Neural progenitor cell (in vitro differentiated cells): ENCODE results near the gene PPARG.

ENCODE experiments used
- EZH2phosphoT487 ChIP-seq: fragments of 200-600 bp; sonication (generic); IDR thresholded peaks from 2 replicates; pipeline ENCODE4 v1.6.1; 2017; ENCODE audit warnings: antibody characterized with exemption
- TF ChIP-seq, protein P1 (sequence below): fragments of 200-600 bp; sonication (generic); IDR thresholded peaks from 2 replicates; pipeline ENCODE4 v1.5.1; 2017; ENCODE audit warnings: antibody characterized with exemption, mild to moderate bottlenecking

- no peak for TF ChIP-seq EZH2phosphoT487
- TF ChIP-seq, protein P1, sequence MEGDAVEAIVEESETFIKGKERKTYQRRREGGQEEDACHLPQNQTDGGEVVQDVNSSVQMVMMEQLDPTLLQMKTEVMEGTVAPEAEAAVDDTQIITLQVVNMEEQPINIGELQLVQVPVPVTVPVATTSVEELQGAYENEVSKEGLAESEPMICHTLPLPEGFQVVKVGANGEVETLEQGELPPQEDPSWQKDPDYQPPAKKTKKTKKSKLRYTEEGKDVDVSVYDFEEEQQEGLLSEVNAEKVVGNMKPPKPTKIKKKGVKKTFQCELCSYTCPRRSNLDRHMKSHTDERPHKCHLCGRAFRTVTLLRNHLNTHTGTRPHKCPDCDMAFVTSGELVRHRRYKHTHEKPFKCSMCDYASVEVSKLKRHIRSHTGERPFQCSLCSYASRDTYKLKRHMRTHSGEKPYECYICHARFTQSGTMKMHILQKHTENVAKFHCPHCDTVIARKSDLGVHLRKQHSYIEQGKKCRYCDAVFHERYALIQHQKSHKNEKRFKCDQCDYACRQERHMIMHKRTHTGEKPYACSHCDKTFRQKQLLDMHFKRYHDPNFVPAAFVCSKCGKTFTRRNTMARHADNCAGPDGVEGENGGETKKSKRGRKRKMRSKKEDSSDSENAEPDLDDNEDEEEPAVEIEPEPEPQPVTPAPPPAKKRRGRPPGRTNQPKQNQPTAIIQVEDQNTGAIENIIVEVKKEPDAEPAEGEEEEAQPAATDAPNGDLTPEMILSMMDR = no peak
Observed at GRCh38 chr3:12352755-12353154, 63.9 kb downstream of the PPARG start.
